ENCODE measurements around the gene HOXC13.
A peak's percentile ranks its signal among the peaks of the same experiment; 100 is the strongest.

HOXC13 gene

GRCh38 chr12:53932915-53933314 lies 5.7 kb upstream of the HOXC13 start:
- Histone ChIP-seq H3K36me3 (ENCODE audit: control insufficient read depth, low read length) (no peaks in the 10 kb centered on the region), H3K27me3 (ENCODE audit: control insufficient read depth, low read length) (peaks cover 84% of the 10 kb centered on the region), H3K4me1 (ENCODE audit: control insufficient read depth, low read length) (peaks cover 6% of the 10 kb centered on the region), H3K27ac (ENCODE audit: low read depth, low read length) (no peak overlapping the region), H3K9me2 (replicated peaks; ENCODE audit: control insufficient read depth, low read length) (no peaks in the 10 kb centered on the region), H4K20me1 (ENCODE audit: control insufficient read depth, insufficient read depth, low read depth, low read length) (no peaks in the 10 kb centered on the region), H3K4me2 (ENCODE audit: low read length) (no peak overlapping the region), H3K4me3 (ENCODE audit: low read length) (no peak overlapping the region), H3K9me3 (ENCODE audit: control insufficient read depth, insufficient read depth, low read length) (no peaks in the 10 kb centered on the region), H3K79me2 (ENCODE audit: control insufficient read depth, low read length) (no peaks in the 10 kb centered on the region), H3F3A (ENCODE audit: control insufficient read depth, insufficient read depth) (no peaks in the 10 kb centered on the region)
- no peak for TF ChIP-seq CTCF (IDR thresholded peaks at IDR 0.05; ENCODE audit: low read depth, low read length, poor library complexity, severe bottlenecking)
- no peak for TF ChIP-seq EZH2phosphoT487 (IDR thresholded peaks at IDR 0.05; ENCODE audit: borderline replicate concordance, low read length)

GRCh38 chr12:53935383-53936341 lies 3.0 kb upstream of the HOXC13 start:
- Histone ChIP-seq H3F3A (ENCODE audit: control insufficient read depth, insufficient read depth) (no peaks in the 10 kb centered on the region), H4K20me1 (ENCODE audit: control insufficient read depth, insufficient read depth, low read depth, low read length) (no peaks in the 10 kb centered on the region), H3K9me3 (ENCODE audit: control insufficient read depth, insufficient read depth, low read length) (no peaks in the 10 kb centered on the region), H3K27me3 (ENCODE audit: control insufficient read depth, low read length) (peaks cover 72% of the 10 kb centered on the region), H3K9me2 (replicated peaks; ENCODE audit: control insufficient read depth, low read length) (no peaks in the 10 kb centered on the region), H3K79me2 (ENCODE audit: control insufficient read depth, low read length) (no peaks in the 10 kb centered on the region), H3K4me2 (ENCODE audit: low read length) (peak overlapping the region; percentile 35; the same call in 1 of the 2 replicates), H3K4me3 (ENCODE audit: low read length) (no peak overlapping the region), H3K4me1 (ENCODE audit: control insufficient read depth, low read length) (peaks cover 6% of the 10 kb centered on the region), H3K27ac (ENCODE audit: low read depth, low read length) (no peak overlapping the region), H3K36me3 (ENCODE audit: control insufficient read depth, low read length) (no peaks in the 10 kb centered on the region)
- TF ChIP-seq EZH2phosphoT487 (IDR thresholded peaks at IDR 0.05; ENCODE audit: borderline replicate concordance, low read length): peak; percentile 77; the same call in 1 of the 2 replicates
- TF ChIP-seq CTCF (IDR thresholded peaks at IDR 0.05; ENCODE audit: low read depth, low read length, poor library complexity, severe bottlenecking): no peak

- H3K27me3 ChIP-seq (ENCODE audit: control insufficient read depth, low read length): peaks cover 76% of the 10 kb centered on the region
- no peaks in the 10 kb centered on the region for H4K20me1 ChIP-seq (ENCODE audit: control insufficient read depth, insufficient read depth, low read depth, low read length)
- TF ChIP-seq CTCF (IDR thresholded peaks at IDR 0.05; ENCODE audit: low read depth, low read length, poor library complexity, severe bottlenecking) (no peak), EZH2phosphoT487 (IDR thresholded peaks at IDR 0.05; ENCODE audit: borderline replicate concordance, low read length) (no peak)
- no peak overlapping the region for H3K4me3 ChIP-seq (ENCODE audit: low read length)
- H3K9me2 ChIP-seq (replicated peaks; ENCODE audit: control insufficient read depth, low read length): no peaks in the 10 kb centered on the region
- H3F3A ChIP-seq (ENCODE audit: control insufficient read depth, insufficient read depth): no peaks in the 10 kb centered on the region
- no peaks in the 10 kb centered on the region for H3K36me3 ChIP-seq (ENCODE audit: control insufficient read depth, low read length)
- H3K4me2 ChIP-seq (ENCODE audit: low read length): no peak overlapping the region
- no peaks in the 10 kb centered on the region for H3K79me2 ChIP-seq (ENCODE audit: control insufficient read depth, low read length)
- H3K4me1 ChIP-seq (ENCODE audit: control insufficient read depth, low read length): peaks cover 6% of the 10 kb centered on the region
- no peak overlapping the region for H3K27ac ChIP-seq (ENCODE audit: low read depth, low read length)
- no peaks in the 10 kb centered on the region for H3K9me3 ChIP-seq (ENCODE audit: control insufficient read depth, insufficient read depth, low read length)
Measured at GRCh38 chr12:53937099-53937498, 1.5 kb upstream of the HOXC13 start.

Measured in DOHH2 (cell line).